Gastrocnemius medialis (tissue), 4 donors: ENCODE measurements around the gene ARHGEF33.
"Not testable (repeated sequence)": the region's sequence is repeated elsewhere in the genome, so short reads cannot be mapped to it uniquely, and the experiment has no call there.

Source experiments
- CTCF ChIP-seq, 5 experiments: fragments of 450-650 bp in 3 of 5; fragments of 200-600 bp in 2 of 5; sonication (generic) in 2 of 5; IDR thresholded peaks in 4 of 5; conservative IDR thresholded peaks in 1 of 5; 1 replicate in 4 of 5; 2 replicates in 1 of 5; pipeline ENCODE4 v1.5.1; 2016 to 2019; ENCODE audit warnings: antibody characterized with exemption in 5 of 5, mild to moderate bottlenecking in 3 of 5, moderate library complexity in 3 of 5
- POLR2A ChIP-seq, 2 donors: fragments of 450-650 bp; IDR thresholded peaks; one replicate each; pipeline ENCODE4 v1.6.1; 2017; ENCODE audit warnings: antibody characterized with exemption in 2 of 2, mild to moderate bottlenecking in 2 of 2, moderate library complexity in 2 of 2

GRCh38 chr2:38936516-38936915 lies 46.8 kb downstream of the ARHGEF33 start:
- TF ChIP-seq CTCF (IDR thresholded peaks at IDR 0.05 in 4 of 5, conservative IDR thresholded peaks at IDR 0.05 in 1 of 5); POLR2A (IDR thresholded peaks at IDR 0.05): not testable (repeated sequence)
